H1 (cell line): Measurements from ENCODE around the gene RS1. TPM values are rescaled to one million over a fixed set of nuclear protein-coding genes. Genes with fewer than 3 reads are reported as not detected.

Source experiments
- CTCF ChIA-PET: fragments of 300-600 bp; sonication (Branson Sonifier 250); formaldehyde crosslinking; loops from one replicate; lab custom pipeline; 2021; ENCODE audit not compliant: partially characterized antibody; lab: Charles Lee
- POLR2A ChIA-PET: fragments of 300-600 bp; sonication (Branson Sonifier 250); formaldehyde crosslinking; loops from one replicate; lab custom pipeline; 2021; ENCODE audit warnings: inconsistent platforms; ENCODE audit not compliant: partially characterized antibody; lab: Charles Lee
- DNase-seq, 2 experiments: peaks; one replicate each; pipeline versions ENCODE4 v3.0.0 to v3.0.0-alpha.2; 2010 to 2022; ENCODE audit warnings: low spot score in 2 of 2, low read depth in 1 of 2, mixed read lengths in 1 of 2
- FAIRE-seq: peaks from 2 replicates; lab custom pipeline; 2011; peaks lifted over from hg19 to GRCh38; lab: Jason Lieb, UNC
- H2AFZ ChIP-seq: 2 replicates; pipeline ENCODE4 v1.8.1; 2012; ENCODE audit warnings: low read length, inconsistent platforms
- H2AK5ac ChIP-seq: 2 replicates; pipeline ENCODE4 v1.6.1; 2013; ENCODE audit warnings: low read depth, low read length
- H2BK120ac ChIP-seq: replicated peaks from 2 replicates; pipeline ENCODE3; 2013; ENCODE audit warnings: low read depth, low read length, inconsistent platforms
- H2BK12ac ChIP-seq: 2 replicates; pipeline ENCODE4 v1.6.1; 2013; ENCODE audit warnings: low read depth, low read length
- H2BK15ac ChIP-seq: 2 replicates; pipeline ENCODE4 v1.6.1; 2013; ENCODE audit warnings: low read length
- H2BK20ac ChIP-seq: 2 replicates; pipeline ENCODE4 v1.6.1; 2013; ENCODE audit warnings: low read length
- H2BK5ac ChIP-seq: 2 replicates; pipeline ENCODE4 v1.6.1; 2013; ENCODE audit warnings: low read depth, low read length
- H3K14ac ChIP-seq: 2 replicates; pipeline ENCODE4 v1.6.1; 2013; ENCODE audit warnings: inconsistent platforms; ENCODE audit not compliant: insufficient read length
- H3K18ac ChIP-seq: 2 replicates; pipeline ENCODE4 v1.6.1; 2013; ENCODE audit warnings: low read length; ENCODE audit errors: extremely low read depth
- H3K23ac ChIP-seq: 2 replicates; pipeline ENCODE4 v1.6.1; 2013; ENCODE audit warnings: inconsistent platforms; ENCODE audit not compliant: insufficient read length
- H3K23me2 ChIP-seq: 2 replicates; pipeline ENCODE4 v1.6.1; 2013; ENCODE audit warnings: low read depth, low read length
- H3K27ac ChIP-seq: 2 replicates; pipeline ENCODE4 v1.6.1; 2011; ENCODE audit warnings: low read depth, low read length, inconsistent platforms
- H3K27me3 ChIP-seq, 4 experiments: replicated peaks in 1 of 4; 1 replicate in 1 of 4; 2 replicates in 3 of 4; pipeline versions ENCODE4 v1.6.1 to v1.8.1; 2011 to 2013; ENCODE audit warnings: low read length in 3 of 4, mild to moderate bottlenecking in 3 of 4, inconsistent platforms in 2 of 4, mixed read lengths in 2 of 4, moderate library complexity in 1 of 4; ENCODE audit not compliant: control insufficient read depth in 3 of 4, insufficient read depth in 3 of 4; ENCODE audit errors: extremely low read depth in 1 of 4
- H3K36me3 ChIP-seq, 4 experiments: 2 replicates each; pipeline versions ENCODE4 v1.6.1 to v1.8.1; 2011 to 2013; ENCODE audit warnings: mild to moderate bottlenecking in 4 of 4, low read length in 3 of 4, moderate library complexity in 2 of 4, control low read depth in 1 of 4, inconsistent platforms in 1 of 4; ENCODE audit not compliant: insufficient read depth in 4 of 4, control insufficient read depth in 2 of 4
- H3K4ac ChIP-seq: replicated peaks from 2 replicates; pipeline ENCODE3; 2013; ENCODE audit warnings: low read length, low read depth, mixed read lengths, inconsistent platforms; ENCODE audit not compliant: insufficient read length
- H3K4me1 ChIP-seq, 4 experiments: replicated peaks in 1 of 4; 1 replicate in 1 of 4; 2 replicates in 3 of 4; pipeline versions ENCODE4 v1.6.1 to v1.8.1; 2011 to 2013; ENCODE audit warnings: low read length in 3 of 4, inconsistent platforms in 2 of 4, mixed read lengths in 1 of 4; ENCODE audit not compliant: insufficient read depth in 4 of 4, control insufficient read depth in 3 of 4
- H3K4me2 ChIP-seq, 2 experiments: 2 replicates each; pipeline versions ENCODE4 v1.6.1 to v1.8.1; 2011 to 2013; ENCODE audit warnings: low read depth in 2 of 2, low read length in 2 of 2, control low read depth in 1 of 2, inconsistent platforms in 1 of 2, mild to moderate bottlenecking in 1 of 2; ENCODE audit not compliant: insufficient read depth in 1 of 2
- H3K4me3 ChIP-seq, 4 experiments: fragments of 200-600, 300-600 bp in 1 of 4; sonication (generic), shearing (Covaris generic), sonication (Bioruptor Twin) in 1 of 4; 2 replicates each; pipeline versions ENCODE4 v1.5.1 to v1.8.1; 2011 to 2016; ENCODE audit warnings: low read length in 4 of 4, low read depth in 3 of 4, control low read depth in 2 of 4, inconsistent platforms in 2 of 4, mild to moderate bottlenecking in 2 of 4, mixed read lengths in 1 of 4, moderate library complexity in 1 of 4; ENCODE audit not compliant: insufficient read depth in 2 of 4; ENCODE audit errors: extremely low read depth in 1 of 4
- H3K56ac ChIP-seq: replicated peaks from 2 replicates; pipeline ENCODE3; 2013; ENCODE audit warnings: low read depth, mild to moderate bottlenecking, mixed read lengths, low read length, inconsistent platforms; ENCODE audit not compliant: insufficient read length
- H3K79me1 ChIP-seq: 2 replicates; pipeline ENCODE4 v1.6.1; 2013; ENCODE audit warnings: low read depth, low read length, control low read depth
- H3K79me2 ChIP-seq, 2 experiments: 2 replicates each; pipeline versions ENCODE4 v1.6.1 to v1.8.1; 2012 to 2013; ENCODE audit warnings: low read length in 2 of 2, mild to moderate bottlenecking in 2 of 2, inconsistent platforms in 1 of 2; ENCODE audit not compliant: insufficient read depth in 2 of 2, control insufficient read depth in 1 of 2
- H3K9ac ChIP-seq, 4 experiments: replicated peaks in 1 of 4; 1 replicate in 1 of 4; 2 replicates in 3 of 4; pipeline versions ENCODE4 v1.6.1 to v1.8.1; 2011 to 2013; ENCODE audit warnings: low read depth in 3 of 4, low read length in 3 of 4, control low read depth in 2 of 4, mild to moderate bottlenecking in 2 of 4, moderate library complexity in 2 of 4, inconsistent platforms in 1 of 4; ENCODE audit errors: extremely low read depth in 1 of 4
- H3K9me3 ChIP-seq, 2 experiments: 2 replicates each; pipeline versions ENCODE4 v1.6.1 to v1.8.1; 2012 to 2013; ENCODE audit warnings: mild to moderate bottlenecking in 2 of 2, moderate library complexity in 2 of 2, control low read depth in 1 of 2, inconsistent platforms in 1 of 2, low read depth in 1 of 2, low read length in 1 of 2, mixed read lengths in 1 of 2; ENCODE audit not compliant: insufficient read depth in 2 of 2
- H4K20me1 ChIP-seq, 2 experiments: replicated peaks in 1 of 2; 2 replicates each; pipeline versions ENCODE3 to v1.8.1; 2011 to 2013; ENCODE audit warnings: inconsistent platforms in 2 of 2, low read length in 2 of 2, mild to moderate bottlenecking in 1 of 2; ENCODE audit not compliant: insufficient read depth in 2 of 2, control insufficient read depth in 1 of 2
- H4K5ac ChIP-seq: 2 replicates; pipeline ENCODE4 v1.6.1; 2013; ENCODE audit warnings: low read length, low read depth, mixed read lengths, inconsistent platforms; ENCODE audit not compliant: insufficient read length
- H4K8ac ChIP-seq: 2 replicates; pipeline ENCODE4 v1.8.0; 2013; ENCODE audit warnings: mild to moderate bottlenecking, moderate library complexity, low read length, inconsistent platforms; ENCODE audit not compliant: insufficient read depth; ENCODE audit errors: extremely low read depth
- H4K91ac ChIP-seq: replicated peaks from 2 replicates; pipeline ENCODE3; 2013; ENCODE audit warnings: low read length, mixed read lengths, inconsistent platforms; ENCODE audit not compliant: insufficient read length
- EP300 ChIP-seq, 2 experiments: IDR thresholded peaks; 1 replicate in 1 of 2; 2 replicates in 1 of 2; pipeline ENCODE4 v1.6.1; 2011 to 2012; ENCODE audit warnings: low read depth in 2 of 2, low read length in 2 of 2, mild to moderate bottlenecking in 2 of 2, borderline replicate concordance in 1 of 2, inconsistent platforms in 1 of 2, moderate library complexity in 1 of 2
- EZH2 ChIP-seq: fragments of 200-600 bp; sonication (generic); IDR thresholded peaks from 2 replicates; pipeline ENCODE4 v1.7.1; 2012; ENCODE audit warnings: low read depth, mild to moderate bottlenecking, moderate library complexity, low read length, inconsistent platforms; ENCODE audit not compliant: severe bottlenecking
- JUN ChIP-seq: IDR thresholded peaks from 2 replicates; pipeline ENCODE4 v1.6.1; 2011; ENCODE audit warnings: low read depth, mild to moderate bottlenecking, improper control_type of control experiment, low read length
- MAFK ChIP-seq: IDR thresholded peaks from 2 replicates; pipeline ENCODE4 v1.6.1; 2012; ENCODE audit warnings: low read depth, mild to moderate bottlenecking, improper control_type of control experiment, low read length
- NANOG ChIP-seq: IDR thresholded peaks from 2 replicates; pipeline ENCODE4 v1.6.1; 2011; ENCODE audit warnings: low read length, low read depth, mild to moderate bottlenecking, inconsistent platforms; ENCODE audit not compliant: insufficient read depth, poor library complexity, severe bottlenecking
- POLR2A ChIP-seq, 2 experiments: IDR thresholded peaks; 1 replicate in 1 of 2; 2 replicates in 1 of 2; pipeline ENCODE4 v1.6.1; 2011; ENCODE audit warnings: low read depth in 2 of 2, low read length in 2 of 2, mild to moderate bottlenecking in 2 of 2; ENCODE audit errors: control extremely low read depth in 1 of 2
- POLR2AphosphoS5 ChIP-seq: IDR thresholded peaks from 2 replicates; pipeline ENCODE4 v1.6.1; 2011; ENCODE audit warnings: low read depth, low read length
- POU5F1 ChIP-seq: IDR thresholded peaks from 2 replicates; pipeline ENCODE4 v1.6.1; 2011; ENCODE audit warnings: low read depth, mild to moderate bottlenecking, low read length, moderate library complexity
- SIRT6 ChIP-seq: IDR thresholded peaks from one replicate; pipeline ENCODE4 v1.7.1; 2012; ENCODE audit warnings: low read length, inconsistent platforms
- SIX5 ChIP-seq: IDR thresholded peaks from 2 replicates; pipeline ENCODE4 v1.6.1; 2011; ENCODE audit warnings: mild to moderate bottlenecking, low read depth, low read length
- ZNF274 ChIP-seq: IDR thresholded peaks from 2 replicates; pipeline ENCODE4 v1.7.0; 2012; ENCODE audit warnings: low read length, borderline replicate concordance; ENCODE audit errors: extremely low read depth
- WGBS, 2 experiments: shearing (Covaris generic) in 1 of 2; methylation state at CpG; one replicate each; pipeline versions ENCODE4 v1.1.6 to v1.1.7; 2013 to 2015; ENCODE audit warnings: low lambda C conversion rate in 2 of 2, mixed read lengths in 2 of 2, inconsistent platforms in 1 of 2, low coverage in 1 of 2, missing lambda C conversion rate in 1 of 2; ENCODE audit not compliant: insufficient replicate concordance in 2 of 2, insufficient coverage in 1 of 2, insufficient read length in 1 of 2; ENCODE audit errors: extremely low coverage in 1 of 2, missing lambda C conversion rate in 1 of 2; 5-methylcytosine and 5-hydroxymethylcytosine counted together
- polyA plus RNA-seq, 7 experiments: library from polyadenylated mRNA; depleted of rRNA in 3 of 7; stranded (reverse) in 5 of 7; unstranded in 2 of 7; fragments of >200 nt in 5 of 7; fragments of 200-250 nt in 2 of 7; gene quantifications; 1 replicate in 5 of 7; 2 replicates in 1 of 7; 4 replicates in 1 of 7; pipeline versions ENCODE4 v1.2.1 to v1.2.3, GENCODE V29; 2011 to 2013; ENCODE audit warnings: missing spikeins in 2 of 7, mixed read lengths in 2 of 7
- total RNA-seq: library from RNA; stranded (reverse); fragmentation: NEBNext Ultra II Directional; extraction: Animal tissue kit (Norgen Biotek cat#: 25700); gene quantifications from 2 replicates; pipeline ENCODE4 v1.2.1, GENCODE V29; 2021

Gene RS1
- total and polyA plus RNA-seq, 2 of the 8 experiments (the other 6 are each of a cell fraction or from before 2014, with no cell fraction given): 0.03 TPM; not detected in 1

GRCh38 chrX:18619288-18619687, 52.6 kb downstream of the RS1 start:
- TF ChIP-seq NANOG: no peak
- TF ChIP-seq EZH2: no peak
- TF ChIP-seq SIRT6: no peak
- no peak for TF ChIP-seq POU5F1
- no peak for TF ChIP-seq ZNF274
- TF ChIP-seq JUN: no peak
- TF ChIP-seq POLR2A (IDR thresholded peaks at IDR 0.05; ENCODE audit: control extremely low read depth in 1 of 2, low read depth in 2 of 2, low read length in 2 of 2): no peak
- no peak for TF ChIP-seq EP300 (IDR thresholded peaks at IDR 0.05; ENCODE audit: borderline replicate concordance in 1 of 2, low read depth in 2 of 2, low read length in 2 of 2)
- no peak for TF ChIP-seq POLR2AphosphoS5
- TF ChIP-seq MAFK: no peak
- no peak for TF ChIP-seq SIX5
- Histone ChIP-seq H3K9me3 (no peaks in the 10 kb centered on the region), H3K36me3 (no peaks in the 10 kb centered on the region; a peak in 1 of 8 replicates), H3K4me1 (no peaks in the 10 kb centered on the region), H4K20me1 (peaks cover 0 to 1% of the 10 kb centered on the region in 2 experiments), H3K4me3 (no peak overlapping the region), H2BK15ac (no peak overlapping the region), H3K79me2 (no peaks in the 10 kb centered on the region), H3K4me2 (no peak overlapping the region), H2AFZ (no peak overlapping the region), H3K14ac (no peak overlapping the region), H2AK5ac (no peak overlapping the region), H3K79me1 (no peaks in the 10 kb centered on the region), H3K27ac (no peak overlapping the region), H3K23me2 (no peaks in the 10 kb centered on the region), H3K4ac (no peak overlapping the region), H4K8ac (no peak overlapping the region), H3K23ac (no peak overlapping the region), H3K18ac (no peak overlapping the region), H2BK120ac (no peak overlapping the region), H2BK20ac (no peak overlapping the region), H2BK5ac (no peak overlapping the region), H3K9ac (no peak overlapping the region), H4K5ac (no peak overlapping the region), H4K91ac (no peak overlapping the region), H2BK12ac (no peak overlapping the region), H3K27me3 (no peaks in the 10 kb centered on the region), H3K56ac (no peak overlapping the region)
- WGBS, 2 experiments: 77% methylated on average over 2 of the region's 2 CpGs; no CpG with 5 or more reads in 1 of the 2 experiments
- FAIRE-seq: no peak
- DNase-seq: no peak
- POLR2A ChIA-PET: no interaction called here
- CTCF ChIA-PET: interaction anchor here (1.0 kb wide), 1 partner anchor 230 kb away, joined by 3 read pairs; no protein-coding TSS in a partner anchor
